ENCODE measurements around the gene SLC43A1.

Gene SLC43A1

GRCh38 chr11:57546869-57547475 lies 31.5 kb upstream of the SLC43A1 start:
- Histone ChIP-seq H3K9me3 (ENCODE audit: severe bottlenecking) (no peaks in the 10 kb centered on the region), H3K36me3 (ENCODE audit: low read depth) (peaks cover 20% of the 10 kb centered on the region), H3K4me3 (ENCODE audit: severe bottlenecking) (no peak overlapping the region), H3K4me1 (ENCODE audit: insufficient read depth, poor library complexity, severe bottlenecking) (no peaks in the 10 kb centered on the region), H3K27me3 (ENCODE audit: insufficient read depth, poor library complexity, severe bottlenecking) (no peaks in the 10 kb centered on the region), H3K27ac (ENCODE audit: poor library complexity, severe bottlenecking) (no peak overlapping the region)
- DNase-seq (ENCODE audit: low spot score): no peak
- TF ChIP-seq, protein P1, sequence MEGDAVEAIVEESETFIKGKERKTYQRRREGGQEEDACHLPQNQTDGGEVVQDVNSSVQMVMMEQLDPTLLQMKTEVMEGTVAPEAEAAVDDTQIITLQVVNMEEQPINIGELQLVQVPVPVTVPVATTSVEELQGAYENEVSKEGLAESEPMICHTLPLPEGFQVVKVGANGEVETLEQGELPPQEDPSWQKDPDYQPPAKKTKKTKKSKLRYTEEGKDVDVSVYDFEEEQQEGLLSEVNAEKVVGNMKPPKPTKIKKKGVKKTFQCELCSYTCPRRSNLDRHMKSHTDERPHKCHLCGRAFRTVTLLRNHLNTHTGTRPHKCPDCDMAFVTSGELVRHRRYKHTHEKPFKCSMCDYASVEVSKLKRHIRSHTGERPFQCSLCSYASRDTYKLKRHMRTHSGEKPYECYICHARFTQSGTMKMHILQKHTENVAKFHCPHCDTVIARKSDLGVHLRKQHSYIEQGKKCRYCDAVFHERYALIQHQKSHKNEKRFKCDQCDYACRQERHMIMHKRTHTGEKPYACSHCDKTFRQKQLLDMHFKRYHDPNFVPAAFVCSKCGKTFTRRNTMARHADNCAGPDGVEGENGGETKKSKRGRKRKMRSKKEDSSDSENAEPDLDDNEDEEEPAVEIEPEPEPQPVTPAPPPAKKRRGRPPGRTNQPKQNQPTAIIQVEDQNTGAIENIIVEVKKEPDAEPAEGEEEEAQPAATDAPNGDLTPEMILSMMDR (IDR thresholded peaks at IDR 0.05; ENCODE audit: poor library complexity, severe bottlenecking): no peak
- peak; percentile 62; the same call in 2 of the 3 replicates for ATAC-seq (ENCODE audit: low read depth)

DNA sequence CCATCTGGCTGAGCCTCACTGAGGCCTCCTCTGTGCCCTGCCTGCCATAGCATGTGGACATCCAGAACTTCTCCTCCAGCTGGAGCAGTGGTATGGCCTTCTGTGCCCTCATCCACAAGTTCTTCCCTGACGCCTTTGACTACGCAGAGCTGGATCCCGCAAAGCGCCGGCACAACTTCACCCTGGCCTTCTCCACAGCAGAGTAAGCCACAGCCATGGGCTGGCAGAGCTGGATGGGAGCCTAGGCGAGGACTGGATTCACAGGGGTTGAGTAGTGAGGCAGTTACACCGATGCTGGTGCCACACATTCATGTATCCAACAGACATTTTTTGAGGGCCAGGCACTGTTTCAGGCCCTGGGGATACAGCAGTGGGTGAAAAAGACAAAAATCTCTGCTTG lies 30.9 kb upstream of the SLC43A1 start:
- no peak for ATAC-seq (ENCODE audit: low read depth)
- DNase-seq (ENCODE audit: low spot score): no peak
- Histone ChIP-seq H3K27me3 (ENCODE audit: insufficient read depth, poor library complexity, severe bottlenecking) (no peaks in the 10 kb centered on the region), H3K27ac (ENCODE audit: poor library complexity, severe bottlenecking) (no peak overlapping the region), H3K36me3 (ENCODE audit: low read depth) (peaks cover 17% of the 10 kb centered on the region; the same call in 1 of the 2 replicates), H3K9me3 (ENCODE audit: severe bottlenecking) (no peaks in the 10 kb centered on the region), H3K4me3 (ENCODE audit: severe bottlenecking) (no peak overlapping the region), H3K4me1 (ENCODE audit: insufficient read depth, poor library complexity, severe bottlenecking) (no peaks in the 10 kb centered on the region)
- TF ChIP-seq, protein P1 (IDR thresholded peaks at IDR 0.05; ENCODE audit: poor library complexity, severe bottlenecking): no peak

DNA sequence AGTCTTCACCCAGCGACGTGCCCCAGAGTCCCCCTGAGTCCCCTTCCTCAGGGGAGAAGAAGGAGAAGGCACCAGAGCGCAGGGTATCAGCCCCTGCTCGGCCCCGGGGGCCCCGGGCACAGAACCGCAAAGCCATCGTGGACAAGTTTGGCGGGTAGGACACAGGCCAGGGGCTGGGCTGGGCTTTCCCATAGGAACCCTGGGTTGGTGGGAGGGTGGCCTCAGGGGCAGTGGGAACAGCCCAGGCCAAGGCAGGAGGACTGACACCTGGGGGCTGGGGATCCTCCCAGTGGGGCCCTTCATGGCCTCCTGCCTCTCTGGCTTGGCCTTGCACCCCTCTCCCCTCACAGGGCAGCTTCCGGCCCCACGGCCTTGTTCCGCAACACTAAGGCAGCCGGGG lies 30.4 kb upstream of the SLC43A1 start:
- no peaks in the 10 kb centered on the region for H3K27me3 ChIP-seq (ENCODE audit: insufficient read depth, poor library complexity, severe bottlenecking)
- no peaks in the 10 kb centered on the region for H3K9me3 ChIP-seq (ENCODE audit: severe bottlenecking)
- H3K36me3 ChIP-seq (ENCODE audit: low read depth): peaks cover 11% of the 10 kb centered on the region; the same call in 1 of the 2 replicates
- TF ChIP-seq, protein P1 (IDR thresholded peaks at IDR 0.05; ENCODE audit: poor library complexity, severe bottlenecking): no peak
- no peak overlapping the region for H3K4me3 ChIP-seq (ENCODE audit: severe bottlenecking)
- no peak for ATAC-seq (ENCODE audit: low read depth)
- H3K27ac ChIP-seq (ENCODE audit: poor library complexity, severe bottlenecking): no peak overlapping the region
- DNase-seq (ENCODE audit: low spot score): no peak
- H3K4me1 ChIP-seq (ENCODE audit: insufficient read depth, poor library complexity, severe bottlenecking): no peaks in the 10 kb centered on the region

DNA sequence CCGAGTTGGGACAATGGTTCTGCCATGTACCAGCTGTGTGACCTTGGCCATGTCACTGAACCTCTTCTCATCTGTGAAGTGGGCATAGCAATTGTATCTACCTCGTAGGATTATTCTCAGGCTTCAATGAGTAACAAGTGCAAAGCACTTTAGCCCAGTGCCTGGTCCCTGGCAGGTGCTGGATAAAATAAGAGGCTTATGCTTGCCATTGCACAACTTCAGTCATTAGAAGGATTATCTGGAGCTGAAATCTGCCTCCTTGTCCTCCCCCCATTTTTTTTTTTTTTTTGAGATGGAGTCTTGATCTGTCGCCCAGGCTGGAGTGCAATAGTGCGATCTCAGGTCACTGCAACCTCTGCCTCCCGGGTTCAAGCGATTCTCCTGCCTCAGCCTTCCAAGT lies 29.1 kb upstream of the SLC43A1 start:
- H3K27me3 ChIP-seq (ENCODE audit: insufficient read depth, poor library complexity, severe bottlenecking): no peaks in the 10 kb centered on the region
- H3K4me1 ChIP-seq (ENCODE audit: insufficient read depth, poor library complexity, severe bottlenecking): no peaks in the 10 kb centered on the region
- no peak overlapping the region for H3K27ac ChIP-seq (ENCODE audit: poor library complexity, severe bottlenecking)
- no peaks in the 10 kb centered on the region; the same call in 1 of the 2 replicates for H3K36me3 ChIP-seq (ENCODE audit: low read depth)
- TF ChIP-seq, protein P1 (IDR thresholded peaks at IDR 0.05; ENCODE audit: poor library complexity, severe bottlenecking): no peak
- H3K9me3 ChIP-seq (ENCODE audit: severe bottlenecking): no peaks in the 10 kb centered on the region
- no peak for DNase-seq (ENCODE audit: low spot score)
- H3K4me3 ChIP-seq (ENCODE audit: severe bottlenecking): no peak overlapping the region
- ATAC-seq (ENCODE audit: low read depth): no peak

DNA sequence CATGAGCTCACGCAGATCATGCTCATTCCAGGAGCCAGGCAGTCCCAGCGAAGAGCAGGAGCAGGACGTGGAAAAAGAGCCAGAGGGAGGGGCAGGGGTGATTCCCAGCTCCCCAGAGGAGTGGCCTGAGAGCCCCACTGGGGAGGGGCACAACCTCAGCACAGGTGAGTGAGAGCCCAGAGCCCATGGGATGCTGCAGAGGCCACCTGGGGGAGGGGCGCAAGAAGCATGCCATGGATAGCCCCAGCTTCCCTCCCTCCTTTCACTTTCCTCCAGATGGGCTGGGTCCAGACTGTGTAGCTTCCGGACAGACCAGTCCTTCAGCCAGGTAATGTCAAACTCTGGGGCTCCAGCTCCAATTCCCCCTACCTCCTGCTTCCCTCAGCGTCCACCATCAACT lies 28.1 kb upstream of the SLC43A1 start:
- ATAC-seq (ENCODE audit: low read depth) (peak; percentile 50; the same call in 2 of the 3 replicates), DNase-seq (ENCODE audit: low spot score) (no peak)
- Histone ChIP-seq H3K27me3 (ENCODE audit: insufficient read depth, poor library complexity, severe bottlenecking) (no peaks in the 10 kb centered on the region), H3K4me3 (ENCODE audit: severe bottlenecking) (no peak overlapping the region), H3K27ac (ENCODE audit: poor library complexity, severe bottlenecking) (no peak overlapping the region), H3K36me3 (ENCODE audit: low read depth) (no peaks in the 10 kb centered on the region), H3K4me1 (ENCODE audit: insufficient read depth, poor library complexity, severe bottlenecking) (no peaks in the 10 kb centered on the region), H3K9me3 (ENCODE audit: severe bottlenecking) (no peaks in the 10 kb centered on the region)
- TF ChIP-seq, protein P1 (IDR thresholded peaks at IDR 0.05; ENCODE audit: poor library complexity, severe bottlenecking): no peak
